Measurements from ENCODE around the gene PARP12. TPM values are rescaled to one million over a fixed set of nuclear protein-coding genes. Genes with fewer than 3 reads are reported as not detected.

PARP12 gene
- polyA plus RNA-seq, 3 donors: 12.5 to 24.7 (median 13.4) TPM

DNA sequence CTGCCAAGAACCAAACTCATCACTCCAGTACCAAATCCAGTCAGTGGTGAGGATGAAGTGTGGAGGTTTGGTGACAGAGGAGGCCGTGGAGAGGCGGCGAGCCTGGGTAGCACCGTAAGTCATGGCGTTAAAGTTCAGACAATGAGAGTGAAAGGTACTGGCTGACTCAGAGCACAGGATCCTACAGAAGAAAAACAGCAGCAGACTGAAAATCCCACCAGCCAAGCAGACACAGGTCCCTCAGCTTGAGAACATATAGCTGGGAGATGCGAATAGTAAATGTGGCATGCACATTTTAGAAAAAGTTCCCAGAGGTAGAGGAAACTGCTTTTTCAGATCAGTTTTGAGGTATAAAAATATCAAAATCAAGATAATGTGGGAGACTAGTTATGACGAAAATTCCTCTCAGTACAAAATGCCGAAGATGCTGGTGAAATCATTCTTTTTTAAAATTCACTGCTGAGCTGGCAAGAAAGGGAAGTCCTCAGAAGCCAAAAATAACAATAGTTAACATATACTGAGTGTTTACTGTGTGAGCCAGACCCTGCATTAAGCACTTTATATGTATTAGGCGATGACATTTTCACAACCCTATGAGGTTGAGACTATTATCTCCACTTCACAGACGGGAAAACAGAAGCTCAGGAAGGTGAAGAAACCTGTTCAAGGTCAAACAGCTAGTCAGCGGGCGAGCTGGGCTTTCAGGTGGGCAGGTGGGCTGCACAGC, 20.9 kb downstream of the PARP12 start:
- no peak for DNase-seq (ENCODE audit: extremely low read depth in 1 of 11, low read depth in 9 of 11, low spot score in 4 of 11)

DNA sequence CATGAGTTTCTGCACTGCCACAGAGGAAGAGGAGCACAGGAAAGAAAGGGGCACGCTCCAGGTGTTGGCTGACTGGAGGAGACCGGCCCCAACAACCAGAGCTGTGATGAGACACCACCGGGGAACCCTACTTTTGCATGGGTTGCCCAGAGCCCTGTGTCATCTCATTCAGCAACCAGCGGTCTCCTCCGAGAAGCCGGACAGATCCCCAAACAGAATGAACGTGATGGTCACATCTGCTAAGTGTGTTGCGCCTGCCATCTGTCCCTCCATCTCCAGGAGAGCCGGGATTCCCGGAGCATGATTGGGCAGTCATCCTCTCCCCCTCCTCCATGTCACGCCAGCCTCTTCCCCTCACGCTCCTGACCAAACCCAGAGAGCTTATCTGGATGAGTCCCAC, 22.9 kb downstream of the PARP12 start:
- no peak for DNase-seq (ENCODE audit: extremely low read depth in 1 of 11, low read depth in 9 of 11, low spot score in 4 of 11)

DNA sequence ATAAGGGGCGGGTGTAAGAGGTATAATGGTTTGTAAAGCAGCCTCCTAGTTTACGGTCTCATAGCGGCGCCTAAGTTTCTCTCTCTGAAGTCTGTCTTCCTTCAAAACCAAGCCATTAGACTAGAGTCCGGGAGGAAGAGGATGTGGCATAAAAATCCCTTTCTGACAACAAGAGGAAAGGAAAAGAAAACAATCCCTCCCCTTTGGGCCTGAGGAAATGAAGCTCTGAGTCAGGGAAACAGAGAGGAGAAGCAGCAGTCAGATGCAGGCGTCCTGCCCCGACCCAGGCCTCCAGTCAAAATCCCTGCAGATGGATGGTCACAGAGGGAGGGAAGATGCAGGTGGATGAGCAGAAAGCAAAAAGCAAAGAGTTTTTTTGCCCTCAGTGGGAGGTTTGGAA, 23.7 kb downstream of the PARP12 start:
- no peak for DNase-seq (ENCODE audit: extremely low read depth in 1 of 11, low read depth in 9 of 11, low spot score in 4 of 11)

DNA sequence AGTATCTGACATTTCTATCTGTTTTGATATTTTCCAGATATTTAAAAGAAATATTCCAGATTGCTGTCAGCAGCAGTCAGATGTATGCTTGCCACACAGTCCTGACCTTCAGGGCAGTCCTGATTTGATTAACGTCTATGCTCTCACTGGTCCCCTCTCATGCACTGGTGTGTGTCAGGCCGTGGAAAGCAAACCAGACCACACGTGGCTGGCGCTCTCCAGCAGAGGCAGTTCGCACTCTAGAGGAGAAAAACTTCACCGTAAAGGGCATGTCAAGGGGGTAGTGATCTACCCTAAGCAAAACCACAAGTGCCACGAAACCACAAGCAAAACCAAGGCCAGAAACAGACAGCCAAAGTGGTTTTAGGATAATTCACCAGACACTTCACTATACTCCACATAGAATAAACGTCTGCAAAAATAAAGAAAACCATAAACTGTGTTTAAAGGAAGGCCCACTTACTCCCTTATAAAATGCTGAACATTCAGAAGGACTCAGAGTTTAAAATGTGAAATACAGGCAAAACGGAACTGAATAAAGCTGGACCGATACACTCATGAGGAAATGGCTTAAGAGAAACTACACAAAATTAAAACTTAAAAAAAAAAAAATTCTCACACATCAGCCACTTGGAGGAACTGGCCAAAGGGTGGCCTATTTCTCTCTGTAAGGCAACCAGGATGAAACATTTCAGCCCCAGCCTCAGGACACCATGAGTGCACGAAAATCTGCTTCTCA, 26.4 kb downstream of the PARP12 start:
- no peak for DNase-seq (ENCODE audit: extremely low read depth in 1 of 11, low read depth in 9 of 11, low spot score in 4 of 11)

DNA sequence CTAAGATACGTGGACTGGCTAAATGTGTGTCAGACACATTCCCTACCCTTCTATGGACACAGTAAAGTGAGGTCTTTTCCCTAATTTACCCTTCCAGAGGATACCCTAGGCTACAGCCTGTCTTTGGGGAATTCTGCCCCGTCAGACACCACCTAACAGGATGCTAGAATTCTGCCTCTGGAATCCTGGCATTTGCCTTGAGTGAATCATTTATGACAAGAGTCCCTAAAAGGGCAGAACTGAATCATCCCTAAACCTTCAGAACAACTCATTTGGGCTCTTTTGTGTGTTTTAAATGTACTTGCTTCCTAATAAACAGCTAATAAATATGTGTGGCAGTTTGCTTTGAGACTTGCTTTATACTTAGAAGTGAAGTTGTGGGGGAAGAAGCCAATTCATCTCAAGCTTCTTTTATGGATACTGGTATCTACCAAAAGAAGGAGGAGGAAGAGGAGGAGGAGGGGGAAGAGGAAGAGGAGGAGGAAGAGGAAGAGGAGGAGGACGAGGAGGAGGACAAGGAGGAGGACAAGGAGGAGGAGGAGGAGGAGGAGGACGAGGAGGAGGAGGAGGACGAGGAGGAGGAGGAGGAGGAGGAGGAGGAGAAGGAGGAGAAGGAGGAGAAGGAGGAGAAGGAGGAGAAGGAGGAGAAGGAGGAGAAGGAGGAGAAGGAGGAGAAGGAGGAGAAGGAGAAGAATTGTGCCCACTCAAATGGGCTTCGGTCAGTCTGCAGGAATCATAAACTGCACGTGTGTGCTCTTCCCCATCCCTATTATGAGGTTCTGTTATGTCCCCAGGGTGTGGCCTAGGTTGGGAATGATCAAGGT, 27.1 kb downstream of the PARP12 start:
- no peak for DNase-seq (ENCODE audit: extremely low read depth in 1 of 11, low read depth in 9 of 11, low spot score in 4 of 11)

DNA sequence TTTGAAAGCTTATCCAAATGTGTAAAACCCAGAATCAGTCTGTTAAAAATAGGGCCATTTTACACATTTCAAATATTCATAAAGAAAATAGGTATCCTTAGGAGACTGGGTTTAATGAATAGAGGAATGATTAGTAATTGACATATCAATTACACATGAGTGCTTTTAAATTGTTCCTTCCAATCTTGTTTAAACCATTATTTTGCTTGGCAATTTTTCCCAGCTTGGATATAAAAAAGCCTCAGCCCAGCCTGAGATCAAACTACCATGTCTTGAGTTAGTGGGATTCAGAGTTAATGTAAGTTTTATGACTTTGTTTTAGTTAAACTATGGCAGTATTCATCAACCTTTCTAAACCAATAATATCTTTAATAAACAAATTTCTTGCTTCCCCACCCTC, 28.3 kb downstream of the PARP12 start:
- no peak for DNase-seq (ENCODE audit: extremely low read depth in 1 of 11, low read depth in 9 of 11, low spot score in 4 of 11)

DNA sequence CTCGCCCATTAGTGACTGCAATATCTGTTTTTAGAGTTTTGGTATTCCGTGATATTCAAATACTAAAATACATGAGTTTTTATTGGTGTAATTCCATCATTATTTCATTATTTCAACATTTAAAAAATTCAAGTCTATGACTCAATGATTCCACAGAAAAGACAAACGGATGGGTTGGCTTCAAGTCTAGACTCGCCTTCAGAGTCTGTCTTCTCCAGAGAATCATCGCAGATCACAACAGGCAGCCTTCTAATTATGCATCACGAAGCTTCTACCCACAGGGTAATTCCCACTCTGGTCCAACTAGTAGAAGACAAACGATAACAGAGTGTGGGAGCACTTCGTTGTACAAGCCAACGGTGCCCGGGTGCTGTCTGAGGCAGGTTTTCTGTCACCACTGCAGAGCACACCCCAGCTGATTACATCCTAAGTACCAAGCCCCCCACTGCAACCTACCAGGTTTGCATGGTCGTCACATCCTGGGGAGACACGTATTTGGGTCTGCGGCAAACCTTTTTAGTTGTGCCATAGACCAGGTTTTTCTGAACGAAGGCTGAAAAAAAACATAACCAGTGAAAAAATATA, 28.9 kb downstream of the PARP12 start:
- no peak for DNase-seq (ENCODE audit: extremely low read depth in 1 of 11, low read depth in 9 of 11, low spot score in 4 of 11)

DNA sequence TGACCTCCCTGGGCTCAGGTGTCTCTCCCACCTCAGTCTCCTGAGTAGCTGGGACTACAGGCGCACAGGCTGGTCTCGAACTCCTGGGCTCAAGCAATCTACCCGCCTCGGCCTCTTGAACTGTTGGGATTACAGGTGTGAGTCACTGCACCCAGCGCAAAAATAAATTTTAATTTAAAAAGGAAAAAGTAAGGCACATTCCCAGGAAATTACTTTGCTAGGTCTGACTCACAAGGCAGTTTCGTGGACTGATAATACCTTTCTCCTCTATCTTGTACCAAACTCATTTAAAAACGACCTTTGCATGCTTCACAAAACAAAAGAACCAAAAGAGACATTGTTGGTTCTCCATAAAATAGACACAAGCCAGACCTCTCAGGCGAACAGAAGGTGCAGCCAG, 29.7 kb downstream of the PARP12 start:
- DNase-seq (ENCODE audit: extremely low read depth in 1 of 11, low read depth in 9 of 11, low spot score in 4 of 11): no peak

DNA sequence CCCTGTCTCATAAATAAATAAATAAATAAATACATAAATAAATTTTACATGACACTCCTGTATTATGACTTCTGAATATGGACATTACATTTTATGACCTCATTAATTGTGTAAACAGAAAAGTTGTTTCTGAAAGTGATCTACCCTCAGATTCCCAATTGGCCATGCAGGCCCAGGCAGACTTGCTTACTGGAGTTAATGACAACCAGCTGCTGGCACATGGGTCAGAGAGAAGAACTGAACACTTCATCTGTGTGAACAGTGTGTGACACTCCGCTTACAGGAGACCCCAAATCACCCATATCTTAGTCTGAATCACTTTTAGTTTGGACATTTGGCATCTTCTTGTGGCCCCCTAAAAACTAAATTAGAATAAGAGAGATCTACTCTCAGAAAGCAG, 31.4 kb downstream of the PARP12 start:
- DNase-seq (ENCODE audit: extremely low read depth in 1 of 11, low read depth in 9 of 11, low spot score in 4 of 11): no peak

DNA sequence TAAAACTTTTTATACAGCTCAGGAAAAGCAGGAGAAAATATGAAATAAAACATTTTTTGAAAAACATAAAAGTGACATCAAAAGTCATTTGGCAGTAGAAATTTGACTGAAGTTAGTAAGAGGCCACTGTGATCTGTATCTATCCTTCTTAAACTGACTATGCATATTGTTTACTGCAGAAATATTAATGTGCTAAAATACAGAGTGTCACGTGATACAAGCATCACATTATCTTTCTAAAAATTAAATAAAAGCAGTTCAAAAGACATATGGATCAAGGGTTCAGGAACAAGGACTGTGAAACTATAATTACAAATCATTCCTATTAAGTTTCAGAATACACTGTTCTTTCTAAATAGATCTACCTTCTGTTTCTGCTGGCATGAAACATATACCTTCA, 33.7 kb downstream of the PARP12 start:
- DNase-seq (ENCODE audit: extremely low read depth in 1 of 11, low read depth in 9 of 11, low spot score in 4 of 11): no peak

DNA sequence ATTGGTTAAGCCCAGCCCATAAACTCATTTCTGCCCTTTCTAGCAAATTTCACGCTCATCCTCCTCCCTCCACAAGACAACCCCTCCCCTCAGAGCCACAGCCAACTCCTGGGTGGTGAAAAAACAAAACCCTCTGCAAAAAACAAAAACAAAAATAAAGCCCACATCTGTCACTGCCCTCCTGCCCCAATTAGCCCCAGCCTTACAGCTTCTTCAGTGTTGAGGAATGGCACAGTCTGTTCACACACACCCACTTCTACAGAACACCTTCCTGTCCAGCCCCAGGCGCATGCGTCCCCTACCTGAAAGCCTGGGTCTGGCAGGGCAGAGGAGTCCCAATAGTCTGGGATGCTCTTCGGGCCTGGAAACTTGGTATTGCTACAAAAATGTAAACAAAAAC, 34.4 kb downstream of the PARP12 start:
- no peak for DNase-seq (ENCODE audit: extremely low read depth in 1 of 11, low read depth in 9 of 11, low spot score in 4 of 11)

DNA sequence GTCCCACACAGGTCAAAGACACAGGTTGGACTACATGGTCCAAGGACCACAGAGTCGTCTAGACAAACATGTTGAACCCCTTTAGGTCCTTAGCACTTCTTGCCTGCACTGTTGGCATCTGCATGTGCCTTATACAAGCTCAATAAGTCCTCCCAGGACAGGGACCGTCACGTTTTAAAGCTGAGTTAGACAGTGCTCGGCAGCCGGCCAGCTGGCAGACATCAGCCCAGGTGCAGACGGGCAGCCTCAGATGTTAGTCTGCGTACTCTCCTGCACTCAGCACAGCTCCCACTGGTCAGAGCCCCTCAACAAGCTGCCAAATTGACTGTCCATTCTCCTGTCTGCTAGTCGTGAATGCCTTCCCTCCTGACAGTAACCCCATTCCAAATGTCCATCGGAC, 34.9 kb downstream of the PARP12 start:
- no peak for DNase-seq (ENCODE audit: extremely low read depth in 1 of 11, low read depth in 9 of 11, low spot score in 4 of 11)

DNA sequence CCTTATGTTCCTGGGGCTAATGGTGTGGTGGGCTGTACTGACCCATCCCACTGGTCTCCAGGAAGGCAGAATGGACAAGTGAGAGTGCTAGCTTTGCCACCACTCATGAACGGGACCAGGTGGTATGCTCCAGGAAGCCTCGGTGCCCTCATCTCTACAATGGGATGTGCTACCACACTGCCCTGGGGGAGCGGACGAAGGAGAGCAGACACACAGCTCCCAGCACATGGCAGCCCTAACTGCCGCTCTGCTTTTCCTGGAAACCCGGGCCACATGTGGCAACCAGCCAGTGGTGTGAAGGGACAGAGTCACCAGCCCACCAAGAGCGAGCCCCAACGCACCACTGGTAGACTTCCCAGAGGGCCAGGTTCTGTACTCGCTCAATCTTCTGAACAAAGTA, 35.8 kb downstream of the PARP12 start:
- no peak for DNase-seq (ENCODE audit: extremely low read depth in 1 of 11, low read depth in 9 of 11, low spot score in 4 of 11)

DNA sequence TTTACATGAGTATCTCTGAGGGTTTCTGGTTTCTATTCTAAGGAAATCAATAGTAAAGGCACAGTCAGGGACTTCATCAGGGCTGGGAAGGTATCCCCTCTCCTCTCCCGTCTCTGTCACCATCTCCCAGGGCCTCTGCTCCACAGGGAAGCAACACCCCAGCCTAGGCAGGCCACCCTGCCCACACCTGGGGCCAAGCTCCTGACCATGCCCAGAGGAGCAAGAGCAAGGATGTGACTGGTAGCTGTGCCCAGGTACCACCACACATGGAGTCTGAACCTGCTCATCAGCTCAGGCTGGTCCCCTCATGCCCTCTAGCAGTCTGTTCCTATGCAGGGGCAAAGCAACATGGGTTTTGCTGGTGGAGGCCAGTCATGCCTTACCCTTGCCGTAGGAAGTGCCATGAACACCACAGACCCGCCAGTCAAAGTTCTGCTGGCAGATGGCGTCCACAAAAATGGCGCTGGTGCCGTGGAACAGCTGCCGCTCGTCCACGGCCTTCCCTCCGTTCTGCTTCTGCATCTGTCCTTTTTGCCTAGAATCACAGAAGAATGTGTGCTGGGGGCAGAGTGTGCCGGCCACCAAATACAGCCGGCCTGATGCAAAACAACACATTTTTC, 36.8 kb downstream of the PARP12 start:
- DNase-seq (ENCODE audit: extremely low read depth in 1 of 11, low read depth in 9 of 11, low spot score in 4 of 11): no peak

DNA sequence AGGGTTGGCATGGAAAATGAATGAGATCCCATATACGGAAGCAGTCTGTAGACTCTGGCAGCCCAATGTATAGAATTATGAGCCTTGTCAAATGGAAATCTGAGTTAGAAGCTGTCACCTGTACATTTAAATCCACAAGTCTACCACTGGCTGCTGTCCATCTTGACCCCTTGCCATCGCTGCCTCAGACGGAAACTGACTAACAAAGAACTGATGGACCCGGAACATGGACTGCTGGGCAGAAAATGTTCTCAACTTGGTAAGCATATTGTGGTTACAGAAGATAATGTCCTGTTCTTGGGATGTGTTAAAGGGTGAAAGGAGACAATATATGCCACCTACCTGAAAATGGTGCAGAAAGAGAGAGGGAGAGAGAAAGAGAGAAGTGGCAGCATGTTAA, 37.5 kb downstream of the PARP12 start:
- no peak for DNase-seq (ENCODE audit: extremely low read depth in 1 of 11, low read depth in 9 of 11, low spot score in 4 of 11)

DNA sequence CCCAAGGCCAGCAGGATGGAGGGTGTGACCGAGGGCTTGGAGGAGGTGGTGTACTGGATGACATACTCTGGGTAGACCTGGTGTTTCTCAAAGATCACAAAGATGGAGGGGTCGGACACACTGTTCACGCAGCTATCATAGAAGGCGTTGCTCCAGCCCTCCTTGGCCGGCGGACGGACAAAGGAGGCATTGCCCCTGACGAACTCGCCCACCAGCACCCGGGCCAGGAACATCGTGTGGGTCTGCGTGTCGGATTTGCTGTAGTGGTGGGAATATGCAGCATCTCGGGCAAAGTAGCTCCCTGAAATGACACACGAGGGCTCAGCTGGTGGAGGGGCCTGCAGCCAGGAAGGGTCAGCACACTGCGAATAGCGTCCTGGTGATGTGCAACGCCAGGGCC, 38.2 kb downstream of the PARP12 start:
- DNase-seq (ENCODE audit: extremely low read depth in 1 of 11, low read depth in 9 of 11, low spot score in 4 of 11): no peak

DNA sequence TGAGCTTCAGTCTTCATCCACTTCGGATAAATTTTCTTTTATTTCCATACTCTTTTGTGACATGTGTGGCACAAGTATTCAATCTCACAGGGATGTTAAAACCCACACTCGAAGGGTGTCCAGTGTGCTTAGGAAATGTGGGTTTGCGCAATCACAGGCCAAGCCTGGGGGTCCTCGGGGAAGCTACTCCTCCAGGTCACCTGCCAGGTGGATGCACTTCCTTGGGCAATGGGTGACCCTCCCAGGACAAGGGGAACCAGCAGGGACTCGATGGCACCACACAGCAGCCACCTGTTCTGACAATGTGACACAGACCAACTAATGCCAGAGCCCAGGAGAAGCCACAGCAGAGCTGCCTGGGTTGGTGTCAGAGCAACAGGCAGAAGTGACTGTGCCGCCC, 39.0 kb downstream of the PARP12 start:
- DNase-seq (ENCODE audit: extremely low read depth in 1 of 11, low read depth in 9 of 11, low spot score in 4 of 11): no peak

DNA sequence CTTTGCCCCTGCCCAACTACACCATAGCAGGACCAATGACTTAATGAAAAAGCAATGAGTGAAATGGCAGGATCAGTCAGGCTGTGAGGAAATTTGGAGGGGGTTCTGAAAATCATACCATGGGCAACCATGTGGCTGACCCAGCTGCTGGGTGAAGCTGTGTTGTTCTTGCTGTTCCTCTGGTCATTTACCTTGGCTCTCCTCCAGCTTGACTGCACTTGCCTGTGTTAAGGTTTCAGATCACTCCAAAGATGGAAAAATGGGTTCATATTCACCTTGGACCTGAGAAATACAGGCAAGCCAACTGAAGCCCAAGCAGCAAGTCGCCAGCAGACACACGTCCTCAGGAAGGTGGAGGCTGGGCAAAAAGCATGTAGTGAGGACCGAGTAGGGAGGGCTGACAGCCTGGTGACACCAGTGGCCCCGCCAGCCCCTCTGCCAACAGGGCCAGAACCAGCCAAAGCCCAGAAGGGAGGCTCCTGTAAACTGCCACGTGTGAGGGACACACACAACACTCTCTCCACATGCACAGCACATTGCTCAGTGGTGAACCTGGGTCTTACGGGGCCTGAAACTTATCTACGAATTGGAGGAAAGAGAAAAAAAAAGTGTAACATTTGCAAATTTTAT, 40.1 kb downstream of the PARP12 start:
- DNase-seq (ENCODE audit: extremely low read depth in 1 of 11, low read depth in 9 of 11, low spot score in 4 of 11): no peak

DNA sequence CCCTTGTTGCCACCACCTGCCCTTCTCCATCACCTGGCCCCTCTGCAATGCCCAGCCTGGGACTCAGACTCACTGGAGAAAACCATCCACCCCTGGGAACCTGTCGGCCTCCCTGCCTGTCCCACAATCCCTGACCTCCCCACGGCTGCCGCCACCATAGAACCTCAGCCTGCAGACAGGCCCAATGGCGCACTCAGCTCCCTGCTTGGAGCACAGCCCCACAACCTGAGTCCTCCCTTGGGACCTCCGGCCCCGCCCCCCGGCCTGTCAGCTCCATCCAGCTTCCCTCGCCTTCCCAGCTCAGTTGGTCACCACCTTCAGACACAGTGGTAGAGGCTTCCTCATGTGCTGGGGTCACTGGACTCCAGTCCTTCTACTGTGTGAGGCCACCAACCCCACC, 41.1 kb downstream of the PARP12 start:
- no peak for DNase-seq (ENCODE audit: extremely low read depth in 1 of 11, low read depth in 9 of 11, low spot score in 4 of 11)

Data from renal cortex interstitium (tissue), 11 donors.